Heart left ventricle (tissue), 16 donors: ENCODE data around the gene RBM4B. TPM values are rescaled to one million over a fixed set of nuclear protein-coding genes. Genes with fewer than 3 reads are reported as not detected.

Experiments used
- ATAC-seq, 4 donors: fragments of 200-7000 bp; cut with Tn5 transposase; one replicate each; pipeline ENCODE4 v1.9.1; 2020 to 2022; ENCODE audit warnings: moderate library complexity in 4 of 4, mild to moderate bottlenecking in 3 of 4, moderate number of reproducible peaks in 1 of 4
- DNase-seq, 5 donors: peaks; one replicate each; pipeline ENCODE4 v3.0.0-alpha.2; 2020
- H3K27ac ChIP-seq, 12 donors: fragments of 200-600 bp; sonication (generic) in 4 of 12; one replicate each; pipeline versions ENCODE4 v1.5.0 to v1.8.0; 2016 to 2022; ENCODE audit warnings: mild to moderate bottlenecking in 2 of 12
- H3K27me3 ChIP-seq, 9 donors: fragments of 200-600 bp; sonication (generic) in 2 of 9; one replicate each; pipeline versions ENCODE4 v1.5.1 to v1.8.0; 2016 to 2022; ENCODE audit warnings: mild to moderate bottlenecking in 3 of 9
- H3K36me3 ChIP-seq, 9 donors: fragments of 200-600 bp; sonication (generic) in 2 of 9; one replicate each; pipeline versions ENCODE4 v1.5.0 to v1.8.0; 2018 to 2022; ENCODE audit warnings: mild to moderate bottlenecking in 2 of 9
- H3K4me1 ChIP-seq, 12 donors: fragments of 200-600 bp; sonication (generic) in 4 of 12; one replicate each; pipeline versions ENCODE4 v1.5.0 to v1.8.0; 2016 to 2022; ENCODE audit warnings: mild to moderate bottlenecking in 3 of 12
- H3K4me3 ChIP-seq, 12 donors: fragments of 200-600 bp; sonication (generic) in 4 of 12; one replicate each; pipeline versions ENCODE4 v1.5.0 to v1.8.0; 2017 to 2022; ENCODE audit warnings: mild to moderate bottlenecking in 9 of 12, moderate library complexity in 4 of 12
- H3K9me3 ChIP-seq, 12 donors: fragments of 200-600 bp; sonication (generic) in 4 of 12; one replicate each; pipeline versions ENCODE4 v1.5.0 to v1.8.0; 2016 to 2022; ENCODE audit warnings: mild to moderate bottlenecking in 1 of 12
- CTCF ChIP-seq, 12 donors: fragments of 200-600 bp; sonication (generic) in 4 of 12; IDR thresholded peaks; one replicate each; pipeline versions ENCODE4 v1.5.0 to v1.8.0; 2018 to 2022; ENCODE audit warnings: antibody characterized with exemption in 12 of 12, mild to moderate bottlenecking in 5 of 12
- POLR2A ChIP-seq, 2 donors: fragments of 450-650 bp; IDR thresholded peaks; one replicate each; pipeline ENCODE4 v1.6.1; 2017; ENCODE audit warnings: antibody characterized with exemption in 2 of 2, mild to moderate bottlenecking in 2 of 2, moderate library complexity in 2 of 2
- WGBS, 4 donors: extraction: QIAGEN DNeasy Blood & Tissue Kit in 2 of 4; methylation state at CpG; one replicate each; pipeline versions ENCODE4 v1.1.5 to v1.1.7; 2013 to 2018; 5-methylcytosine and 5-hydroxymethylcytosine counted together
- intact Hi-C, 10 donors: fragments of 100-400 bp; cut with DNase I; formaldehyde crosslinking; loops; one replicate each; pipeline versions ENCODE4 v1.11.1 to v1.14.2; 2022
- polyA plus RNA-seq, 2 donors: library from polyadenylated mRNA; stranded (reverse); fragments of 200-250 nt; gene quantifications; one replicate each; pipeline ENCODE4 v1.2.3, GENCODE V29; 2013
- total RNA-seq, 9 donors: library from RNA; depleted of rRNA in 2 of 9; stranded (reverse); fragments of >200 nt in 2 of 9; fragmentation: NEBNext Ultra II Directional in 3 of 9; extraction: Animal tissue kit (Norgen Biotek cat#: 25700) in 3 of 9; gene quantifications; one replicate each; pipeline versions ENCODE4 v1.1.0 to v1.2.4, GENCODE V29; 2016 to 2023
- donor health status: ischemic (EF 13 %, LVEDD 7.1; RV severe dilation, severe dysfunction).
- donor health status: healthy with polysubstance abuse.
- donor health status: DM: no; HTN: yes; CAD: no.
- donor health status: DM: no; HTN: no; CAD: no.
- donor health status: ischemic (EF 25% LVEDD 6.9; RV normal size, moderate dysfunction).
- donor health status: ischemic (EF 25% LVEDD 5.7; RV mildly dilated, moderate dysfunction).
- donor health status: healthy.
- donor health status: DM: yes; HTN: yes; CAD: no.
- donor health status: ischemic (EF 35%, LVEDD 5.7; RV mildly dilated, moderate dysfunction).
- donor health status: nonischemic (EF 11% LVEDD 7.7; RV severe dilation, severe dysfunction).
- donor health status: DM: yes; HTN: yes; CAD: no.
- donor health status: PGD.
- donor health status: ischemic (EF 29% LVEDD 5.4; RV normal size, mild dysfunction).
- donor health status: nonischemic (EF 23%, LVEDD 6.1; RV moderate dilation, normal function).

RBM4B gene
- total and polyA plus RNA-seq, 11 donors, result 7.0 to 13.3 (median 10.0) TPM

DNA sequence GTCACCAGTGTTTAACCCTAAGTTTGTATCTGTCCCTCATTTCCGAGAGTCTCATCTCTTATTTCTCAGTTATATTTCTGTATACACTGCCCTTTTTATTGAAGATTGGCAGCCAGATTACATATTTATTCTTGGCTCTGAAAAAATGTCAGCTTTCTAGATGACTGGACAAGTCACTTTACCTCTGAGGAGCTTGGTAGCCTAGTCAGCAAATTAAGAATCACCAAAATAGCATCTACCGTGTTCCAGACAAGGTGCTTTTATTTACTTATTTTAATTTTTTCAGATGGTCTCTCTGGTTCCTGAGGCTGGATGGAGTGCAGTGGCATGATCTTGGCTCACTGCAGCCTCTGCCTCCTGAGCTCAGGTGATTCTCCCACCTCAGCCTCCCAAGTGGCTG, 44.7 kb downstream of the RBM4B start:
- DNase-seq (no peak), ATAC-seq (no peak)
- Histone ChIP-seq H3K9me3 (no peaks in the 10 kb centered on the region), H3K4me1 (peaks cover 0 to 25% (median 8%) of the 10 kb centered on the region in 12 donors), H3K27ac (no peak overlapping the region), H3K36me3 (peaks cover 0 to 64% (median 40%) of the 10 kb centered on the region in 9 donors), H3K27me3 (no peaks in the 10 kb centered on the region), H3K4me3 (no peak overlapping the region)
- TF ChIP-seq CTCF (IDR thresholded peaks at IDR 0.05), result no peak
- TF ChIP-seq POLR2A (IDR thresholded peaks at IDR 0.05), result no peak
- 70 to 87% (median 80%) methylated on average over 2 of the region's 2 CpGs for WGBS, 4 donors
- intact Hi-C loops, result no loop called here

DNA sequence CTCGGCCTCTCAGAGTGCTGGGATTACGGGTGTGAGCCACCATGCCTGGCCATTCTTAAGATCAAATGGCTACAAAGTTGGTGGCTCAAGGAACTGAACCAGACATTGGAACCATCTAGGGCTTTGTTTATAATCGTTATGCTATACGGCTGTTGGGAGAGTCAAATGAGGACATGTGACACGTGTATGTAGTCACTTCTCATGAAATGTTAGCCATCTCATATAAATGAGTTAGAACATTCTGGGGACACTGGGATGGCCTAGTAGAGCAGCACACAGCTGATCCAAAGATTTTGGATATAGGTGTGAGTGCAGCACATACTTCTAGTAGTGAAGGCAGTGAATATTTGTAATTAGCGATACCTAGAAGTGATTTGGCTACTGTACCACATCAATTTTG, 45.8 kb downstream of the RBM4B start:
- Histone ChIP-seq H3K27me3 (no peaks in the 10 kb centered on the region), H3K4me1 (peaks cover 0 to 23% (median 0%) of the 10 kb centered on the region in 12 donors), H3K4me3 (no peak overlapping the region), H3K36me3 (peaks cover 0 to 74% (median 51%) of the 10 kb centered on the region in 9 donors), H3K27ac (peak overlapping the region in 1 of 12 donors; percentile 28), H3K9me3 (no peaks in the 10 kb centered on the region)
- intact Hi-C loops, result no loop called here
- 85 to 96% (median 90%) methylated on average over 6 of the region's 6 CpGs for WGBS, 4 donors
- TF ChIP-seq POLR2A (IDR thresholded peaks at IDR 0.05), result no peak
- TF ChIP-seq CTCF (IDR thresholded peaks at IDR 0.05), result no peak
- ATAC-seq (no peak), DNase-seq (no peak)

- H3K27me3 ChIP-seq, result no peaks in the 10 kb centered on the region
- H3K9me3 ChIP-seq, result no peaks in the 10 kb centered on the region
- intact Hi-C loops, result loop anchor here in 2 of 10 donors (10.0 kb wide), 1 partner anchor 45 kb away; the partner anchor contains the start of gene RBM4B (in 2 of the 2)
- H3K27ac ChIP-seq, result no peak overlapping the region
- ATAC-seq (no peak), DNase-seq (no peak)
- peaks cover 0 to 27% (median 10%) of the 10 kb centered on the region in 12 donors for H3K4me1 ChIP-seq
- no peak for TF ChIP-seq POLR2A (IDR thresholded peaks at IDR 0.05)
- no peak for TF ChIP-seq CTCF (IDR thresholded peaks at IDR 0.05)
- H3K4me3 ChIP-seq, result no peak overlapping the region
- 77 to 89% (median 86%) methylated on average over 2 of the region's 2 CpGs for WGBS, 4 donors
- peaks cover 3 to 94% (median 72%) of the 10 kb centered on the region in 9 donors for H3K36me3 ChIP-seq
Measured at GRCh38 chr11:66629356-66629755, 48.3 kb downstream of the RBM4B start.

- Histone ChIP-seq H3K27ac (no peak overlapping the region), H3K36me3 (peaks cover 3 to 97% (median 75%) of the 10 kb centered on the region in 9 donors), H3K4me1 (peaks cover 0 to 37% (median 22%) of the 10 kb centered on the region in 12 donors), H3K27me3 (no peaks in the 10 kb centered on the region), H3K4me3 (no peak overlapping the region), H3K9me3 (no peaks in the 10 kb centered on the region)
- 83 to 89% (median 85%) methylated on average over 7 of the region's 7 CpGs for WGBS, 4 donors
- intact Hi-C loops, result loop anchor here in 2 of 10 donors (10.0 kb wide), 1 partner anchor 47 kb away; the partner anchor contains the start of gene RBM4B (in 2 of the 2)
- TF ChIP-seq CTCF (IDR thresholded peaks at IDR 0.05), result no peak
- TF ChIP-seq POLR2A (IDR thresholded peaks at IDR 0.05), result no peak
- ATAC-seq (no peak), DNase-seq (no peak)
Measured at GRCh38 chr11:66628061-66628603, 49.6 kb downstream of the RBM4B start.
